K562 (cell line): ENCODE results near the gene RSPH9. TPM values are rescaled to one million over a fixed set of nuclear protein-coding genes. Genes with fewer than 3 reads are reported as not detected.

Source experiments
- ATAC-seq: fragments of 200-7000 bp; cut with Tn5 transposase; 3 replicates; pipeline ENCODE4 v1.9.1; 2020; ENCODE audit warnings: moderate library complexity
- BruUV-seq: library from RNA; stranded (reverse); fragments of 400-500 nt; replicated peaks from 2 replicates; lab custom pipeline; 2021; lab: Mats Ljungman, UMichigan
- CTCF ChIA-PET: fragments of 300-600 bp; formaldehyde crosslinking; extraction: SDS; loops from one replicate; lab custom pipeline; 2021; ENCODE audit warnings: low intra/inter-chr PET ratio; lab: Yijun Ruan, JAX
- POLR2A ChIA-PET: fragments of 300-600, 350-650 bp; sonication (Branson Sonifier 250); formaldehyde crosslinking; extraction: SDS; loops from one replicate; lab custom pipeline; 2021; ENCODE audit warnings: antibody characterized with exemption, inconsistent platforms; lab: Yijun Ruan, JAX
- DNase-seq, 4 experiments: peaks; one replicate each; pipeline versions ENCODE4 v3.0.0 to v3.0.0-alpha.2; 2011 to 2018; ENCODE audit warnings: low spot score in 3 of 4, mixed read lengths in 3 of 4; ENCODE audit errors: extremely low read depth in 1 of 4
- FAIRE-seq: peaks from 2 replicates; lab custom pipeline; 2011; peaks lifted over from hg19 to GRCh38; lab: Jason Lieb, UNC
- H2AFZ ChIP-seq: 2 replicates; pipeline ENCODE4 v1.6.0; 2011; ENCODE audit warnings: low read depth, low read length, control low read depth, inconsistent platforms
- H3K27ac ChIP-seq: fragments of 200-600 bp; 3 replicates; pipeline ENCODE4 v1.8.0; 2011; ENCODE audit warnings: low read depth, mild to moderate bottlenecking, control low read depth, inconsistent platforms, low read length, moderate library complexity, mixed read lengths; ENCODE audit errors: extremely low read depth
- H3K27me3 ChIP-seq, 2 experiments: fragments of 300-600 bp in 1 of 2; 2 replicates in 1 of 2; 3 replicates in 1 of 2; pipeline versions ENCODE4 v1.6.0 to v1.8.0; 2011; ENCODE audit warnings: inconsistent platforms in 2 of 2, low read length in 2 of 2, mild to moderate bottlenecking in 1 of 2, mixed read lengths in 1 of 2, moderate library complexity in 1 of 2; ENCODE audit not compliant: control insufficient read depth in 2 of 2, insufficient read depth in 2 of 2
- H3K36me3 ChIP-seq: fragments of 300-600 bp; 3 replicates; pipeline ENCODE4 v1.8.0; 2011; ENCODE audit warnings: mild to moderate bottlenecking, low read length, inconsistent platforms; ENCODE audit not compliant: control insufficient read depth, insufficient read depth
- H3K4me1 ChIP-seq, 2 experiments: fragments of 200-600 bp in 1 of 2; replicated peaks in 1 of 2; 2 replicates in 1 of 2; 3 replicates in 1 of 2; pipeline versions ENCODE4 v1.5.1 to v1.8.0; 2011; ENCODE audit warnings: inconsistent platforms in 2 of 2, low read length in 2 of 2, mild to moderate bottlenecking in 1 of 2, mixed read lengths in 1 of 2, moderate library complexity in 1 of 2; ENCODE audit not compliant: control insufficient read depth in 2 of 2, insufficient read depth in 2 of 2
- H3K4me2 ChIP-seq: 2 replicates; pipeline ENCODE4 v1.6.1; 2011; ENCODE audit warnings: low read length, control low read depth, inconsistent platforms, mixed read lengths; ENCODE audit not compliant: insufficient read depth
- H3K4me3 ChIP-seq: fragments of 200-600 bp; sonication (generic), shearing (Covaris generic); 2 replicates; pipeline ENCODE4 v1.5.1; 2016; ENCODE audit warnings: control low read depth, inconsistent platforms
- H3K79me2 ChIP-seq: fragments of 200-600 bp; 3 replicates; pipeline ENCODE4 v1.8.0; 2011; ENCODE audit warnings: low read length, inconsistent platforms; ENCODE audit not compliant: control insufficient read depth, insufficient read depth
- H3K9ac ChIP-seq, 2 experiments: 2 replicates each; pipeline versions ENCODE4 v1.6.0 to v1.6.1; 2011; ENCODE audit warnings: low read depth in 2 of 2, low read length in 2 of 2, control low read depth in 1 of 2, inconsistent platforms in 1 of 2, mild to moderate bottlenecking in 1 of 2, mixed read lengths in 1 of 2; ENCODE audit not compliant: insufficient read depth in 1 of 2
- H3K9me1 ChIP-seq: one replicate; pipeline ENCODE4 v1.6.0; 2011; ENCODE audit warnings: inconsistent platforms, mild to moderate bottlenecking, low read length, moderate library complexity; ENCODE audit not compliant: control insufficient read depth, insufficient read depth
- H3K9me3 ChIP-seq: replicated peaks from 2 replicates; pipeline ENCODE4 v1.5.1; 2011; ENCODE audit warnings: low read depth, low read length, inconsistent platforms; ENCODE audit not compliant: control insufficient read depth, insufficient read depth
- H4K20me1 ChIP-seq: replicated peaks from 2 replicates; pipeline ENCODE4 v1.6.1; 2011; ENCODE audit warnings: low read length, inconsistent platforms, mixed read lengths; ENCODE audit not compliant: control insufficient read depth, insufficient read depth
- DMBX1 ChIP-seq: fragments of 250-450 bp; sonication (Bioruptor Pico); IDR thresholded peaks from 2 replicates; pipeline ENCODE4 v1.8.0; 2022; ENCODE audit warnings: inconsistent platforms, mild to moderate bottlenecking, moderate library complexity, borderline replicate concordance
- FOXP1 ChIP-seq: sonication (generic); formaldehyde crosslinking; IDR thresholded peaks from 2 replicates; pipeline ENCODE4 v1.8.0; 2022; ENCODE audit warnings: mild to moderate bottlenecking, missing genetic modification reagents
- NFE2L1 ChIP-seq: fragments of 450-650 bp; IDR thresholded peaks from 2 replicates; pipeline ENCODE4 v1.6.1; 2016; ENCODE audit warnings: missing genetic modification characterization, low read depth, mild to moderate bottlenecking, missing compliant biosample characterization, moderate library complexity, borderline replicate concordance
- PHB ChIP-seq: fragments of 250-450 bp; sonication (Bioruptor Pico); IDR thresholded peaks from 2 replicates; pipeline ENCODE4 v1.5.0; 2021
- SREBF1 ChIP-seq: fragments of 150-350 bp; IDR thresholded peaks from 2 replicates; pipeline ENCODE4 v1.6.1; 2014; ENCODE audit warnings: antibody characterized with exemption, low read depth, low read length, borderline replicate concordance
- YY1 ChIP-seq, 3 experiments: IDR thresholded peaks; 2 replicates each; pipeline ENCODE4 v1.6.1; 2011; ENCODE audit warnings: low read length in 2 of 3, mild to moderate bottlenecking in 2 of 3, moderate library complexity in 2 of 3, borderline replicate concordance in 1 of 3, control low read depth in 1 of 3, low read depth in 1 of 3; ENCODE audit not compliant: insufficient read depth in 3 of 3, insufficient replicate concordance in 2 of 3, control insufficient read depth in 1 of 3, insufficient read length in 1 of 3; ENCODE audit errors: extremely low read depth in 1 of 3
- ZNF143 ChIP-seq: sonication (generic); formaldehyde crosslinking; IDR thresholded peaks from 2 replicates; pipeline ENCODE4 v1.9.0; 2022; ENCODE audit warnings: mild to moderate bottlenecking, missing genetic modification reagents
- ZNF347 ChIP-seq: fragments of 450-650 bp; formaldehyde crosslinking; IDR thresholded peaks from 2 replicates; pipeline ENCODE4 v1.4.0; 2020; ENCODE audit warnings: low read depth, mild to moderate bottlenecking, moderate library complexity
- ZNF699 ChIP-seq: fragments of 250-450 bp; sonication (Bioruptor Pico); IDR thresholded peaks from 2 replicates; pipeline ENCODE4 v1.8.0; 2021; ENCODE audit warnings: mild to moderate bottlenecking, moderate library complexity; ENCODE audit not compliant: insufficient replicate concordance
- WGBS: fragments of 100-300 bp; shearing (Covaris generic); methylation state at CpG from one replicate; pipeline ENCODE4 v1.1.6; 2016; ENCODE audit warnings: low coverage, mixed read lengths; ENCODE audit not compliant: insufficient coverage; ENCODE audit errors: missing lambda C conversion rate; 5-methylcytosine and 5-hydroxymethylcytosine counted together
- in situ Hi-C: fragments of 300-500 bp; cut with MboI; formaldehyde crosslinking; loops from 4 replicates; pipeline ENCODE4 v1.15.0; 2018; ENCODE audit warnings: inconsistent platforms, mixed read lengths
- intact Hi-C: fragments of 100-400 bp; cut with micrococcal nuclease; formaldehyde crosslinking; loops from 2 replicates; pipeline ENCODE4 v1.14.2; 2022
- polyA plus RNA-seq, 8 experiments: library from polyadenylated mRNA; depleted of rRNA in 4 of 8; stranded (reverse) in 5 of 8; unstranded in 3 of 8; fragments of >200 nt; fragmentation: Nextera tagmentation in 2 of 8; fragmentation: Illumina TruSeq in 1 of 8; extraction: Ambion mirVana in 2 of 8; extraction: Trizol in 1 of 8; gene quantifications; 2 replicates each; pipeline versions ENCODE4 v1.2.1 to v1.2.3, GENCODE V29; 2011 to 2014; ENCODE audit warnings: inconsistent platforms in 1 of 8, missing spikeins in 1 of 8
- total RNA-seq, 7 experiments: library from RNA; depleted of rRNA in 6 of 7; stranded (reverse); fragments of >200 nt in 6 of 7; fragmentation: Illumina TruSeq in 2 of 7; extraction: Trizol in 2 of 7; gene quantifications; 2 replicates each; pipeline versions ENCODE4 v1.2.1 to v1.2.3, GENCODE V29; 2011 to 2021; ENCODE audit warnings: low replicate concordance in 1 of 7
- TF ChIP-seq, protein P1 (sequence below): fragments of 200-800 bp; sonication (Bioruptor generic); IDR thresholded peaks from 2 replicates; pipeline ENCODE4 v1.6.1; 2017; ENCODE audit warnings: missing genetic modification characterization, missing compliant biosample characterization

RSPH9 gene
- total and polyA plus RNA-seq, 9 of the 15 experiments (the other 6 are each of a cell fraction or from before 2014, with no cell fraction given), result 0.05 to 0.60 (median 0.39) TPM; not detected in 6

DNA sequence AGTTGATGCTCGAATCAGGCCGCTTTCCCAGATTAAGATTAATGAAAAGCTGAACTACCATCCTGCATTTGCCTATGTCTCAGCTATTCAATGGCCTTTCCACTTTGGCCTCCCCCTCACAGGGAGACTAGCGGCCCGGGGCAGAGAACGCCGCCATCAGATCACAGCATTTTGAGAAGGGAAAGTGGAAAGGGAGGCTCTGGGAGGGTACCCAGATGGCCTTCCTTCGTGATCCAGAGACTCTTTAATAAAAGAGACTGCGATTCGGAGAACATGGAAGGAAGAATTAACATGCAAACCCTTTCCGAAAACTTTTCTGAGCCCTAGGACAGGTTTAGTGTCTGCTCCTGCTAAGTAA is 42.2 kb downstream of the RSPH9 start:
- Histone ChIP-seq H4K20me1 (peaks cover 17% of the 10 kb centered on the region), H3K79me2 (peaks cover 62% of the 10 kb centered on the region), H3K9me1 (no peaks in the 10 kb centered on the region), H3K9ac (peak overlapping the region; percentile 97), H3K27me3 (no peaks in the 10 kb centered on the region), H3K4me3 (peak overlapping the region; percentile 87), H2AFZ (peak overlapping the region; percentile 99), H3K4me1 (peaks cover 4 to 31% of the 10 kb centered on the region in 2 experiments; a peak in 3 of 5 replicates), H3K4me2 (peak overlapping the region; percentile 98), H3K27ac (peak overlapping the region; percentile 91), H3K36me3 (peaks cover 40% of the 10 kb centered on the region), H3K9me3 (no peaks in the 10 kb centered on the region)
- TF ChIP-seq ZNF699 (no peak), DMBX1 (CRISPR knock-in tag) (no peak), PHB (CRISPR knock-in tag) (no peak), SREBF1 (0 out of 2 replicates have a peak, but pooled peaks have one; percentile 1), ZNF347 (CRISPR knock-in tag) (no peak), NFE2L1 (tag) (no peak), YY1 (IDR thresholded peaks at IDR 0.05; ENCODE audit: borderline replicate concordance in 1 of 3, control insufficient read depth in 1 of 3, extremely low read depth in 1 of 3, insufficient read depth in 3 of 3, insufficient read length in 1 of 3, insufficient replicate concordance in 2 of 3, low read depth in 1 of 3, low read length in 2 of 3) (peak in 1 of 3 experiments; percentile 58), ZNF143 (CRISPR knock-in tag) (0 out of 2 replicates have a peak, but pooled peaks have one; percentile 33), FOXP1 (CRISPR knock-in tag) (peak; percentile 22; the same call in 1 of the 2 replicates)
- TF ChIP-seq, protein P1, sequence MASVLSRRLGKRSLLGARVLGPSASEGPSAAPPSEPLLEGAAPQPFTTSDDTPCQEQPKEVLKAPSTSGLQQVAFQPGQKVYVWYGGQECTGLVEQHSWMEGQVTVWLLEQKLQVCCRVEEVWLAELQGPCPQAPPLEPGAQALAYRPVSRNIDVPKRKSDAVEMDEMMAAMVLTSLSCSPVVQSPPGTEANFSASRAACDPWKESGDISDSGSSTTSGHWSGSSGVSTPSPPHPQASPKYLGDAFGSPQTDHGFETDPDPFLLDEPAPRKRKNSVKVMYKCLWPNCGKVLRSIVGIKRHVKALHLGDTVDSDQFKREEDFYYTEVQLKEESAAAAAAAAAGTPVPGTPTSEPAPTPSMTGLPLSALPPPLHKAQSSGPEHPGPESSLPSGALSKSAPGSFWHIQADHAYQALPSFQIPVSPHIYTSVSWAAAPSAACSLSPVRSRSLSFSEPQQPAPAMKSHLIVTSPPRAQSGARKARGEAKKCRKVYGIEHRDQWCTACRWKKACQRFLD, result 0 out of 2 replicates have a peak, but pooled peaks have one; percentile 55
- FAIRE-seq (no peak), DNase-seq (no peak), ATAC-seq (peak; percentile 60)
- POLR2A ChIA-PET, result interaction anchor here (0.7 to 3.2 kb wide), 8 partner anchors 9 to 83 kb away, joined by 3 to 21 read pairs (median 3); no protein-coding TSS in a partner anchor
- BruUV-seq, result TSS peak; percentile 50
- in situ Hi-C loops, result no loop called here
- intact Hi-C loops, result no loop called here
- WGBS, result 0% methylated on average over 10 of the region's 10 CpGs
- CTCF ChIA-PET, result interaction anchor here (0.6 kb wide), 1 partner anchor 23 kb away, joined by 4 read pairs; no protein-coding TSS in a partner anchor
